NCI-H1092 (cell line): Measurements from ENCODE around the gene TANC1.
"Not testable (repeated sequence)": the region's sequence is repeated elsewhere in the genome, so short reads cannot be mapped to it uniquely, and the experiment has no call there.

Experiments
- DNase-seq: peaks from one replicate; lab custom pipeline; 2025; lab: John Stamatoyannopoulos, UW

The TANC1 gene

GRCh38 chr2:159140070-159140769, 171.8 kb downstream of the TANC1 start:
- DNase-seq, result no peak

DNA sequence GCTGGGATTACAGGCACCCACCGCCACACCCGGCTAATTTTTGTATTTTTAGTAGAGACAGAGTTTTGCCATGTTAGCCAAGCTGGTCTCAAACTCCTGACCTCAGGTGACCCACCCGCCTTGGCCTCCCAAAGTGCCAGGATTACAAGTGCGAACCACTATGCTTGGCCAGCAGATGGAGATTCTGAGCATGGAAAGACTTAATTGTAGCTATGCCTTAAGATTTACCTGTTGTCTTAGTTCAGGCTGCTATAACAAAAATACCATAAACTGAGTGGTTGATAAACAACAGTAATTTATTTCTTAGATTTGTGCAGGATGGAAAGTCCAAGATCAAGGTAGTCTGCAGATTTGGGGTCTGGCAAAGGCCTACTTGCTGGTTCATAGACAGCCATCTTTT, 172.4 kb downstream of the TANC1 start:
- DNase-seq, result not testable (repeated sequence)

- DNase-seq, result no peak
Measured at GRCh38 chr2:159144776-159145614, 176.6 kb downstream of the TANC1 start.

GRCh38 chr2:159145745-159146354, 177.4 kb downstream of the TANC1 start:
- DNase-seq, result no peak

DNA sequence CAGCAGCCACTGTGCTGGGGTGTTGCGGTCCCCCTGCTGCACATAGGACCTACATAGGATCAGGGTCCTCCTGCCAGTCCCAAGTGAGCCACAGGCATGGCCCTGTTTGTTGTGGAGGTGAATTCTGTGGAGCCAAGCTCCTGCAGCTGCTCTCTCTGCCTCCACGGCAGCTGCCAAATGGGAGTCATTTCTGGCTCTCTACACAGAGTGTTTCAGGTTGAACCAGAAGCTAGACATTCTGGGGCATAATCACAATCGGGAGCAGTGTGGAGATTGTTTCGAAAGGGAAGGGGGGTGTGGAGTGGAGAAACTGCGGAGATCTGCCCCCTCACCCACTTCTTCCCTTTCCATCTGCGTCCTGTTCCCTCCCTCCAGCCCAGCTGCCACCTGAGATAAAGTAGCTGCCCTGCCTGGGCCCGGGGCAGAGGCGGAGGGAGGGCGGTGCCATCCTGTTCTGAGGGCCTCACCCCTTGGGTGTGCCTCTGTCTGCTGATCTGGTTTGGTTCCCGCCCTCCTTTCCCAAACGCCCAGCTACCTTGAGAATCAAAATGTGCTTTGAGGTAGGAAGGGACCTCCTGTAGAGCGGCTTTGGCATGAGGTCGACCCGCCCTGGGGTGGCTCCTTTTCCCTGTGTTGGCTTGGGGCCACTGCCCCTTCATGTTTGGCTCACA, 178.7 kb downstream of the TANC1 start:
- peak; percentile 14 for DNase-seq

- DNase-seq, result no peak
Measured at GRCh38 chr2:159147690-159148089, 179.2 kb downstream of the TANC1 start.

DNA sequence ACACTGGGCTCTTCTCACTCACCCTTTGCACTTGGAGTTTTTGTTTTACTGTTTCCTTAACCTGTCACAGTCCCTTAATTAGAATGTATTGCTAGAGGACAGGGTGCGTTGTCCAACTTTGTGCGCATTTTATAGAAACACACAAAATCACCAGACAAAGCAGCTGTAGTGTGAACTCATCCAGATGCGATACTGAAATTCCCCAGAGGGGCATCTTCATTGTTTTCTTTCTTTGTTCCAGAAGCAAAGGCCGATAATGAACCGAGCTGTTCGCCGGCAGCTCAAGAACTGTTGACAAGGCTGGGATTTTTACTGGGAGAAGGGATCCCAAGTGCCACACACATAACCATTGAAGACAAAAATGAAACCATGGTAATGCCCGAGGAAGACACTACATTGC, 180.5 kb downstream of the TANC1 start:
- DNase-seq, result no peak

- DNase-seq, result no peak
Measured at GRCh38 chr2:159149747-159150146, 181.3 kb downstream of the TANC1 start.

GRCh38 chr2:159150280-159150746, 181.9 kb downstream of the TANC1 start:
- no peak for DNase-seq

- DNase-seq, result no peak
Measured at GRCh38 chr2:159151198-159152127, 183.0 kb downstream of the TANC1 start.

DNA sequence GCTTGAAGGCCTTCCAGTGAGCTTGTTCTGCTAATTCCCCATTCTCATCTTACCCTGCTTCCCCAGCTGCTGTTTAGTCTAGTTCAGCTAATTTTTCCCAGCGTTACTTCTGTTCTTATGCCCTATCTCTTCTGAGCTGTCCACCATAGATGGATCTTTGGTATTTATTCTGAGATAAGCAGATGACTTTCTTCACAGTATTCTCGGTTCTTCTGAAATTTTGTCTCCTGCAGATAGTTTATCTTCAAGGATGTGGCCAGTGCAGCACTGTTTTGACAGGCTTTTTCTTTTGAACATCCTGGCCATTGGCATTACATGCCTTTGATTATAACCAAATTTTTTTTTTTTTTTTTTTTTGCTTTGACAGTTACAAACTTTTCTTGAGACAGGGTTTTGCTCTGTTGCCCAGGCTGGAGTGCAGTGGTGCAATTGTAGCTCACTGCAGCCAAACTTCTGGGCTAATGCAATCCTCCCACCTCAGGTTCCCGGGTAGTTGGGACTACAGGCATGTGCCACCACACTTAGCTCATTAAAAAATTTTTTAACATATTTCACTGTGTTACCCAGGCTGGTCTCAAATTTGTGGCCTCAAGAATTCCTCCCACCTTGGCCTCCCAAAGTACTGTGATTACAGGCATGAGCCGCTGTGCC, 183.8 kb downstream of the TANC1 start:
- DNase-seq, result no peak

GRCh38 chr2:159153063-159153462, 184.6 kb downstream of the TANC1 start:
- DNase-seq, result no peak

GRCh38 chr2:159153463-159153862, 185.0 kb downstream of the TANC1 start:
- DNase-seq, result no peak

DNA sequence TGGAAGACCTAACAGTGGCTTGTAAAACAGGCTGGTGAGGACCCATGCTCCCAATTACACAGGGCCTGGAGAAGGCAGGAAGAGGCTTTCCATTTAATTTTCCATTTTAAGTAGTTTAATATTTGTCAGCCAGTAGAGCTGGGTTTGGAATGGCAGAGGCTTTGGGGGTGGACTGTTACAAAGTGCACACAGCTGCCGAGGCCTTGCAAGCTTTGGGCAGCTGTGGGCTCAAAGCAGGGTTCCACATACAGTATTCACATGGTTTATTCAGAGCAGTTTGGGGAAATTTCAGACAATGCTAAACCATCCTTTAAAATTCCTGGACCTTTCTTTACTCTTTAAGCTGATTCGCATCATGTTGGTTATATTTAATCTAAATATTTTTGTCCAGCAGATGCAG, 185.5 kb downstream of the TANC1 start:
- no peak for DNase-seq

DNA sequence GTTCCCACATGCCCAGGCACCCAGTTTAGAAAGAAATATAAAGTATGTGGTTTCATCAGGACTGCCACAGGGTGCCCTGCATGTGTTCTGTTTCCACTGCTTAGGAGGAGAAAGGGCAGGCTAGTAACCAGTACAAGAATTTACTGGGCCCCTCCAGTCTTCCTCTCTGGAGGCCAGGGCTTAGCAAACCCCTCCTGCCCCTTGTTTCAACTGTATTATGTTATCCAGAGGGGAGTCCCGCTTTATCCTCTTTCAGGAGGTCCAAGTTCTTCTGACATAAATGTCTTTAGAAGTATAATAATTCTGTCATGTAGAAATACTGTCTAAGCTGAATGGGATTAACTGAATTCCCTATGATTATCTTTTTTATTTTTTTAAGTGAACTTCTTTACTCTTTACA, 185.9 kb downstream of the TANC1 start:
- no peak for DNase-seq

- DNase-seq, result no peak
Measured at GRCh38 chr2:159155320-159155719, 186.9 kb downstream of the TANC1 start.

DNA sequence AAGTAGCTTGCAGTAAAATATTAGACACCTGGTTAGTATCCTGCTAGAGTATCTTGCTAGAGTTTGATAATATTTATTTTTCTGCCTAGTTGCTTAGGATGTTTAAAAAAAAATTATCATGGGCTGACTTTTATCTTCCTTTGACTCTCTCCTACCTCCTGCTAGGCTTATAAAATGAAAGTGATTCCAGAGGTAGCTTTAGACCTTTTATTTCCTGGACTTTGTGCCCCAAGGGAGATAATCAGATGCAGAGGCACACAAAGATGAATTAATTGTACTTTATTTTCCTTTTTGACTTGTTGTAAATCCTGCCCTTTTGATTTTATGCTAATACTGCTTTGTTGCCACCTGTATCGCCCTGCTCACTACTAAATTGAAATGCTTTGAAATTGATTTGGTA, 187.4 kb downstream of the TANC1 start:
- no peak for DNase-seq

DNA sequence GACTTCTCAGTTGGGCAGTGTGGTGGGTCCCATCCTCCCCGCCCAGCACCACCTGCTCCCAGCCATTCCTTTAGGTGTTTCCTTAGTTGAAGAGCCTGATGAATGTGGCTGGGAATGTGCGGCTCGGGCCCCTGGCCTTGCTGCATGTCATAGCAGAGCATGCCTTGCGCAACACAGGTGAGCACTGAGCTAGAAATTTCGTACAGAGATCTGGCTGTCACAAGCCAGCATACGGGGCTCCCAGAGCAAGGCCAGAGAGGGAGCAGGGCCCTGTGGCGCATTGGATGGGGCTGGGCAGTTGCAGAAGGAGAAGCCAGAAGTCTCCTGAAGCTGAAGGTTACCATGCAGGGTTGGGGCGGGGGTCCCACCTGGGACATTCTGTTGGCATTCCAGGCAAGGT, 188.4 kb downstream of the TANC1 start:
- DNase-seq, result no peak

GRCh38 chr2:159157361-159158209, 189.1 kb downstream of the TANC1 start:
- DNase-seq, result no peak

DNA sequence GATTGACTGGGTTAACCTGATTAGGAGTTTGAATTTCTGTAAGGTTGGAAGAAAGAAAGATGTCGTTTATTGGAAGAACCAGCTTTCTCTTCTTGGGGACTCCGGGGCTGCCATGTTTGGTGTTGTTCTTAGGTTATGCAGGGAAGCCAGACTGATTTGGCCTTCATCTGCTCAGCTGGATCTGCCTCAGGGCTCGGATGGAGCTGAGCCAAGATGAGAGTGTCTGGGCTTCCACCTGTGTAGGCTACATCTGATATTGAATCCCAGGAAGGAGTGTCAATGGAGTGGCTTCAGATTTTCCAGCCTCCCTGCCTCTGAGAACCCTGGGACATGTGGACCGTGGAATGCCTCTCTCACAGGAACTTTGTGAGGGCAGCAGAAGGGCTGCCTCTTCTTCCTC, 192.0 kb downstream of the TANC1 start:
- DNase-seq, result no peak
